Testis (tissue), 3 donors: ENCODE measurements around the gene GRK3. TPM values are rescaled to one million over a fixed set of nuclear protein-coding genes. Genes with fewer than 3 reads are reported as not detected.
"Not testable (repeated sequence)": the region's sequence is repeated elsewhere in the genome, so short reads cannot be mapped to it uniquely, and the experiment has no call there.

Source experiments
- DNase-seq: peaks from one replicate; pipeline ENCODE4 v3.0.0-alpha.2; 2019
- H3K27ac ChIP-seq, 2 donors: fragments of 200-600 bp; sonication (generic); one replicate each; pipeline ENCODE4 v1.5.1; 2019
- H3K27me3 ChIP-seq: fragments of 200-600 bp; sonication (generic); one replicate; pipeline ENCODE4 v1.5.1; 2019
- H3K36me3 ChIP-seq: fragments of 200-600 bp; sonication (generic); one replicate; pipeline ENCODE4 v1.5.1; 2017; ENCODE audit warnings: low read depth; ENCODE audit errors: missing control alignments
- H3K4me1 ChIP-seq: fragments of 200-600 bp; sonication (generic); one replicate; pipeline ENCODE4 v1.5.1; 2019
- H3K4me3 ChIP-seq, 2 donors: fragments of 200-600 bp; sonication (generic); one replicate each; pipeline ENCODE4 v1.5.1; 2017 to 2019
- H3K9me3 ChIP-seq: fragments of 200-600 bp; sonication (generic); one replicate; pipeline ENCODE4 v1.5.1; 2017
- CTCF ChIP-seq, 3 experiments: fragments of 450-650 bp in 2 of 3; fragments of 200-600 bp in 1 of 3; sonication (generic) in 1 of 3; IDR thresholded peaks; one replicate each; pipeline ENCODE4 v1.5.1; 2016 to 2019; ENCODE audit warnings: antibody characterized with exemption in 3 of 3, mild to moderate bottlenecking in 2 of 3, moderate library complexity in 1 of 3
- POLR2A ChIP-seq: fragments of 450-650 bp; IDR thresholded peaks from one replicate; pipeline ENCODE4 v1.6.1; 2017; ENCODE audit warnings: antibody characterized with exemption, mild to moderate bottlenecking, moderate library complexity
- WGBS, 2 donors: methylation state at CpG; one replicate each; pipeline ENCODE4 v1.1.5; 2018; 5-methylcytosine and 5-hydroxymethylcytosine counted together
- intact Hi-C: fragments of 100-400 bp; cut with DNase I; formaldehyde crosslinking; loops from one replicate; pipeline ENCODE4 v1.15.1; 2023; ENCODE audit warnings: low total_unique reads
- polyA plus RNA-seq: library from polyadenylated mRNA; stranded (reverse); fragments of 350-450 nt; fragmentation: Illumina TruSeq; extraction: RNeasy Lipid Tissue Mini Kit (QIAGEN cat#74804); gene quantifications from one replicate; pipeline ENCODE4 v1.2.3, GENCODE V29; 2014; ENCODE audit warnings: low read depth, low replicate concordance; ENCODE audit not compliant: insufficient read depth
- total RNA-seq, 2 donors: library from RNA; depleted of rRNA; stranded (reverse); fragments of >200 nt; gene quantifications; one replicate each; pipeline ENCODE4 v1.2.3, GENCODE V29; 2016

The GRK3 gene
- total and polyA plus RNA-seq, 3 donors from 2014 or later: 10.9 to 46.0 (median 12.8) TPM

DNA sequence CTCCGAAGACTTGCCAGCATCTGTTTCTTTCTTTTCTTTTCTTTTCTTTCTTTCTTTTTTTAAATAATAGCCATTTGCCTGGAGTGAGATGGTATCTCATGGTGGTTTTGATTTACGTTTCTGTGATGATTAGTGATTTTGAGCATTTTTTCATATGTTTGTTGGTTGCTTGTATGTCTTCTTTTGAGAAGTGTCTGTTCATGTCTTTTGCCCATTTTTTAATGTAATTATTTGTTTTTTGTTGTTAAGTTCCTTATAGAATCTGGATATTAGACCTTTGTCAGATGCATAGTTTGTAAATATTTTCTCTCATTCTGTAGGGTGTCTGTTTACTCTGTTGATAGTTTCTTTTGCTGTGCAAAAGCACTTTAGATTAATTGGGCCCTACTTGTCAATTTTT, 28.8 kb downstream of the GRK3 start:
- H3K36me3 ChIP-seq, intact Hi-C loops, H3K4me1 ChIP-seq, H3K27ac ChIP-seq, H3K4me3 ChIP-seq, DNase-seq, H3K9me3 ChIP-seq, H3K27me3 ChIP-seq: not testable (repeated sequence)
- 90% methylated on average over 2 of the region's 2 CpGs for WGBS, 2 donors

DNA sequence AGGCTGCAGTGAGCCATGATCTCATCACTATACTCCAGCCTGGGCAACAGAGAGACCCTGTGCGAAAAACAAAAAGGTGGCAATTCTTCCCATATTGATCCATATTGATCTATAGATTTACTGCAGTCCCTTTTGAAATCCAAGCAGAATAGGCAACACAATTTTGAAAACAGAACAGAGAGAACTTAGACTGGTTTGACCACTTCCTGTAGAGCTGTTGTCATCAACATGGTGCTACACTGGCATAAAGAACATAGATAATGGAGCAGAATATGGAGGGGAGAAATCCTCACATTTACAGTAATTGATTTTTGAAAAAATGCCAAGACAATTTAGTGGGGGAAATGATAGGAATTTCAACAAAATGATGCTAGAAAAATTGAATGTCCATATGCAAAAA, 34.1 kb downstream of the GRK3 start:
- DNase-seq: no peak
- H3K4me1 ChIP-seq: no peaks in the 10 kb centered on the region
- H3K27ac ChIP-seq: no peak overlapping the region
- no peaks in the 10 kb centered on the region for H3K36me3 ChIP-seq
- intact Hi-C loops: no loop called here
- no peak for TF ChIP-seq POLR2A
- TF ChIP-seq CTCF (IDR thresholded peaks at IDR 0.05): no peak
- H3K9me3 ChIP-seq: no peaks in the 10 kb centered on the region
- whole genome bisulfite sequencing, 2 donors: 100% methylated on average over 1 of the region's 1 CpG
- no peak overlapping the region for H3K4me3 ChIP-seq
- H3K27me3 ChIP-seq: no peaks in the 10 kb centered on the region

DNA sequence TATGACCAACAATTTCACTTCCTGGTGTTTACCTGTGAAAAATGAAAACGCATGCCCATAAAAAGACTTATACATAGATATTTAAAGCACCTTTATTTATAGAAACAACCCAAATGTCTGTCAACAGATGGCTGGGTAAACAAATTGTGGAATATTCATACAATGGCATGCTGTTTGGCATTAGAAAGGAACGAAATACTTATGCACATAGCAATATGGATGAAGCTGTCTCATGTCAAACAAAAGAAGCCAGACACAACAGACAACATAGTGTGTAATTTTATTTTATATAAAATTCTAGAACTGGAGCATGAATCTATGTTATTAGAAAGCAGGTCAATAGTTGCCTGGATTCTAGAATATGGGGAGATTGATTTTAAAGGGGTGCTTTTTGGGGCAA, 38.0 kb downstream of the GRK3 start:
- Histone ChIP-seq H3K27ac (no peak overlapping the region), H3K9me3 (no peaks in the 10 kb centered on the region), H3K27me3 (no peaks in the 10 kb centered on the region), H3K4me1 (no peaks in the 10 kb centered on the region), H3K36me3 (no peaks in the 10 kb centered on the region), H3K4me3 (no peak overlapping the region)
- intact Hi-C loops: no loop called here
- 85 to 97% methylated on average over 2 of the region's 2 CpGs for WGBS, 2 donors
- DNase-seq: no peak
- TF ChIP-seq POLR2A (no peak), CTCF (IDR thresholded peaks at IDR 0.05) (no peak)

- H3K4me1 ChIP-seq: no peaks in the 10 kb centered on the region
- DNase-seq: no peak
- H3K9me3 ChIP-seq: no peaks in the 10 kb centered on the region
- intact Hi-C loops: no loop called here
- no peak overlapping the region for H3K4me3 ChIP-seq
- H3K27me3 ChIP-seq: no peaks in the 10 kb centered on the region
- no peak overlapping the region for H3K27ac ChIP-seq
- no peaks in the 10 kb centered on the region for H3K36me3 ChIP-seq
- 87 to 93% methylated on average over 6 of the region's 6 CpGs for WGBS, 2 donors
- TF ChIP-seq CTCF (IDR thresholded peaks at IDR 0.05): no peak
Measured at GRCh38 chr22:25602916-25603315, 38.4 kb downstream of the GRK3 start.

DNA sequence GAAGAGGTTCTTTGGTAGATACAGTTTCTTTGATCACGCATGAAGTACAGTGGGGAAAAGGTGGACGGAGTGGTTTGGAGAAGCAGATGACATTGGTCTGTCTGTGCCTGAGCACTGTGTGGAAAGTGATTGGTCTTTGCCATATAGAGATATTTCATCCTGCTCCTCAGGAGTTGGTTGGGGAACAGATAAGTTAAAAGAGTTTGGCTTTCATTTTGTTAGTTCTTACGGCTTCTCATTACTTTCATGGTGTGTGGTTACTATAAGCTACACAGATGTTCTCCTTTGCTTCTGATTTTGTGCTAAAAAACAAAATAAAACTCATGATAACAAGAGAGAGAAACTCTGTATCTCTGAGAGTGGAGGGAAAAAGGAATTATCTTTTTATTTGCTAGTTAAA, 40.7 kb downstream of the GRK3 start:
- H3K4me3 ChIP-seq, intact Hi-C loops, H3K4me1 ChIP-seq, H3K27ac ChIP-seq, DNase-seq, H3K9me3 ChIP-seq, H3K27me3 ChIP-seq, H3K36me3 ChIP-seq: not testable (repeated sequence)
- 62 to 64% methylated on average over 3 of the region's 3 CpGs for WGBS, 2 donors

GRCh38 chr22:25605565-25605964, 41.1 kb downstream of the GRK3 start:
- H3K4me3 ChIP-seq, H3K9me3 ChIP-seq, H3K27ac ChIP-seq, intact Hi-C loops, H3K4me1 ChIP-seq, H3K36me3 ChIP-seq, DNase-seq, H3K27me3 ChIP-seq: not testable (repeated sequence)
- WGBS, 2 donors: 60 to 67% methylated on average over 5 of the region's 5 CpGs

DNA sequence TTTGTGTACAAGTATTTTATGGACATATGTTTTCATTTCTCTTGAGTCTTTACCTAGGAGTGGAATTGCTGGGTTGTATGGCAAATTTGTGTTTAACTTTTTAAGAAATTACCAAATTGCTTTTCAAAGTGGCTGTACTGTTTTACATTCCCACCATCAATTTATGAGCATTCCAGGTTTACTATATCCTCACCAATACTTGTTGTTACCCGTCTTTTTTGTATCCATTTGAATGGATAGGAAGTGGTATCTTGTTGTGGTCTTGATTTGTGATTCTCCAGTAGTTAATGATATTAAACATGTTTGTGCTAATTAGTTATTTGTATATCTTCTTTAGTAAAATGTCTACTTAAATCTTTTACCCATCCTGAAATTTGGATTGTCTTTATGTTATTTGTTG, 46.8 kb downstream of the GRK3 start:
- WGBS, 2 donors: 95 to 98% methylated on average over 1 of the region's 1 CpG
- H3K9me3 ChIP-seq, H3K27me3 ChIP-seq, DNase-seq, H3K36me3 ChIP-seq, H3K4me3 ChIP-seq, H3K27ac ChIP-seq, H3K4me1 ChIP-seq, intact Hi-C loops: not testable (repeated sequence)

GRCh38 chr22:25613131-25613530, 48.7 kb downstream of the GRK3 start:
- 73% methylated on average over 1 of the region's 3 CpGs; no CpG with 5 or more reads in 1 of the 2 donors for WGBS, 2 donors
- H3K4me3 ChIP-seq, DNase-seq, H3K9me3 ChIP-seq, H3K4me1 ChIP-seq, H3K36me3 ChIP-seq, H3K27me3 ChIP-seq, intact Hi-C loops, H3K27ac ChIP-seq: not testable (repeated sequence)

- DNase-seq, H3K4me1 ChIP-seq, H3K9me3 ChIP-seq, intact Hi-C loops, H3K4me3 ChIP-seq, H3K27me3 ChIP-seq, H3K27ac ChIP-seq, H3K36me3 ChIP-seq: not testable (repeated sequence)
- 100% methylated on average over 2 to 3 of the region's 4 CpGs for WGBS, 2 donors
Measured at GRCh38 chr22:25613558-25613957, 49.1 kb downstream of the GRK3 start.

- WGBS, 2 donors: 69 to 92% methylated on average over 3 of the region's 3 CpGs
- DNase-seq, H3K4me1 ChIP-seq, H3K27ac ChIP-seq, H3K4me3 ChIP-seq, H3K36me3 ChIP-seq, H3K27me3 ChIP-seq, intact Hi-C loops, H3K9me3 ChIP-seq: not testable (repeated sequence)
Measured at GRCh38 chr22:25614791-25615190, 50.3 kb downstream of the GRK3 start.
